GM19238 (cell line): Measurements from ENCODE around the gene PCNT.
"Not testable (repeated sequence)": the region's sequence is repeated elsewhere in the genome, so short reads cannot be mapped to it uniquely, and the experiment has no call there.

Experiments
- DNase-seq: peaks from one replicate; pipeline ENCODE4 v3.0.0; 2011; ENCODE audit warnings: low spot score; ENCODE audit not compliant: insufficient read length

The PCNT gene

DNA sequence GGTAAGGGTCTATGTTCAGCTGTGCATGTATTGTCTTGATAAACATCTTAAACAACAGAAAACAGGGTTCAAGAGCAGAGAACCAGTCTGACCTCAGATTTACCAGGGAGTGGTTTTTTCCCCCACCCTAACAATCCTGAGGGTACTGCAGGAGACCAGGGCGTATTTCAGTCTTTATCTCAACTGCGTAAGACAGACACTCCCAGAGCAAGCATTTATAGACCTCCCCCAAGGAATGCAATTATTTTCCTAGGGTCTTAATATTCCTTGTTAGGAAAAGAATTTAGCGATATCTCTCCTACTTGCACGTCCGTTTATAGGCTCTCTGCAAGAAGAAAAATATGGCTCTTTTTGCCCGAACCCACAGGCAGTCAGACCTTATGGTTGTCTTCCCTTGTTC, 124.9 kb downstream of the PCNT start:
- not testable (repeated sequence) for DNase-seq

GRCh38 chr21:46452710-46453109, 128.8 kb downstream of the PCNT start:
- no peak for DNase-seq

GRCh38 chr21:46454142-46454541, 130.2 kb downstream of the PCNT start:
- no peak for DNase-seq

- no peak for DNase-seq
Observed at GRCh38 chr21:46454634-46455390, 130.9 kb downstream of the PCNT start.

DNA sequence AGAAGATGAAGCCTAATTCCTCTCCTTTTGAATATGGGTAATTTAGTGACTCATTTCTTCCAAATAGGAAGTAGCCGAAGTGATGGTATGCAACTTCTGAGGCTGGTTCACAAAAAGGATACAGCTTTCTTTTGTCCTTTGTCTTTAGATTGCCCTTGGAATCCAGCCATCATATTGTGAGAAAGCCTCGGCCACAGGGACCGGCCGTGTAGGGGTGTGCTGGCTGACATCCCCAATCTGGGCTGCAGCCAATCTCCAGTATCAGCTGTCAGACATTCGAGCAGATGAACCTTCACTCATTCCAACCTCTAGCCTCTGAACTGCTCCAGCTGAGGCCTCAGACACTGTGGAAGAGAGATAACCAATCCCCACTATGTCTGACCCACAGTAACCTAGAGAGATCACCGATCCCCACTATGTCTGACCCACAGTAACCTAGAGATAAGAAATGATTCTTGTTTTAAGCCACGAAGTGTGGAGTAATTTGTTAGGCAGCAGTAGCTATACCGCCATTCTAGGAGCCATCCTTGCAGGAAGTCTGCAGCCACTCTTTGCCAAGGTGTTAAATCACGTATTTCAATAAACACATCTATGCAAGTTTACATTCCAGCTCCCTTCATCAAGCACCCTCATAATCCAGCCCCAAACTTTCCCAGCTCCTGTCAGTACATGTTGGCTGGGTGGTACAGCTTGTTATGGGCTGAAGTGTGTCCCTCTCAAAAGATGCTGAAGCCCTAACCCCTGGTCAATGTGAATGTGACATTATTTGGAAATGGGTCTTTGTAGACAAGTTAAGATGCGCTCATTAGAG, 131.8 kb downstream of the PCNT start:
- no peak for DNase-seq

DNA sequence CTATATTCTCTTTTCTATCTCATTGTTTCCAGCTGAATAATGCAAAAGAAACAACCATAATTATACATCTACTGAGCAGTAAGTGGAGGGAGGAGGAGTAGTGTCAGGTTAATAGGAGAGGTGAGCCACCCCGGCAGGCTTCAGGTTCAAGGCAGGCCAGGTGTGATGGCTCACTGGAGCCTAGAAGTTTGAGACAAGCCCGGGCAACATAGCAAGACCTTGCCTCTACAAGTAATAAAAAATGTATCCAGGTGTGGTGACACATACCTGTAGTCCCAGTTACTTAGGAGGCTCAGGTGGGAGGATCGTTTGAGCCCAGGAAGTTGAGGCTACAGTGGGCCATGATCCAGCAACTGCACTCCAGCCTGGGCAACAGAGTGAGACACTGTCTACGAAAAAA, 132.8 kb downstream of the PCNT start:
- DNase-seq = no peak

- DNase-seq = peak; percentile 40
Observed at GRCh38 chr21:46457801-46458314, 133.9 kb downstream of the PCNT start.

DNA sequence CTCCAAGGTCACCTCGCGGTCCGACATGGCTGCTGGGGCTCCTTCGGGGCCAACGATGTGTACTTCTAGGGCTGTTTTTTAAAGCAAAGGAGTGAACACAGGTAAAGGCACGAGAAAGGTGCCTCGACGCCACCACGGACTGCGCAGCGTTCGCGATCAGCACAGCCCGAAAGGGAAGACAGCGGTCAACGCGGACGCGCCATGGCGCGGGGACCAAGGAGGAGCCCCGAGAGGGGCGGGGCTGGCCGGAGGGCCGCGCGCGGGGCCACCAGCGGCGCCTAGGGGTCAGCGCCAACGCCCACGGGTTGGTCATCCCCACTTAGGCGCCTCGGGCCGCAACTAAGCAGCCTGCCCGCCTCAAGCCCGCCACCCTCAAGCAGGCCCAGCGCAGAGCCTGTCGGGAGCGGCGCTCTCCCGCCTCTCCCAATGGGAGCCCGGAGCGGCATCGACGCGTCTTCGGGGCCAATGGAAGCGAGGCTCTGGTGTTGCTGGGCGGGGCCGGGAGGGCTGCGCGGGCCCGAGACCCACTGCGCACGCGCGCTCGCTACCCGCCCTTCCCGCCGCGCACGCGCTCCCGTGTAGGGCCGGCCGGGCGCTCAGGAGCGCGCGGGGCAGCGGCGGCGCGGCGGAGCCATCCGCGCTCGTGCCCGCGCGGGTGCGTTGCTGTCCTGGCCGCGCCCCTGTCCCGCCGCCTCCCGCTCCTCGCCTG, 134.5 kb downstream of the PCNT start, which contains the start of gene DIP2A:
TSS of gene DIP2A (plus strand) at position 577 of the 709 bp plus-strand sequence. CDS start 241 bp downstream, outside the sequence.
- peak; percentile 99 for DNase-seq

GRCh38 chr21:46459024-46459355, 135.0 kb downstream of the PCNT start:
- DNase-seq = no peak

GRCh38 chr21:46459356-46460112, 135.6 kb downstream of the PCNT start:
- no peak for DNase-seq

- DNase-seq = no peak
Observed at GRCh38 chr21:46461909-46462308, 138.0 kb downstream of the PCNT start.

GRCh38 chr21:46465153-46465552, 141.2 kb downstream of the PCNT start:
- not testable (repeated sequence) for DNase-seq

- no peak for DNase-seq
Observed at GRCh38 chr21:46465651-46466050, 141.7 kb downstream of the PCNT start.

DNA sequence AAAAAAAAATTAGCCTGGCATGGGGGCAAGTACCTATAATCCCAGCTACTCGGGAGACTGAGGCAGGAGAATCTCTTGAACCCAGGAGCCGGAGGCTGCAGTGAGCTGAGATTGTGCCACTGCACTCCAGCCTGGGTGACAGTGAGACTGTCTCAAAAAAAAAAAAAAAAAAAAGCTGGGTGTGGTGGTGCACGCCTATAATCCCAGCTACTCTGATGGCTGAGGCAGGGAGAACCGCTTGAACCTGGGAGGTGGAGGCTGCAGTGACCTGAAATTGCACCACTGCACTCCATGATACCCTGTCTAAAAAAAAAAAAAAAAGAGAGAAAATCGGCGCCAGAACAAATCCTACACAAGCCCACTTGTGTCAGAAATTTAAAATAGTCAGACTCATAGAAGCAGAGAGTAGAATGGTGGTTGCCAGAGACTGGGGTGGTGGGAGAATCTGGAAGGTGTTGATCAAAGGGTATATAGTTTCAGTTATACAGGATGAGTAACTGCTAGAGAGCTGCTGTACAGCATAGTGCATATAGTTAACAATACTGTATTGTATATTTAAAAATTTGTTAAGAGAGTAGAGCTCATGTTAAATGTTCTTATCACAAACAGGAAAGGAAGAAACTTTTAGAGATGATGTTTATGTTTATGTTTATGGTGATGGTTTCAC, 144.3 kb downstream of the PCNT start:
- DNase-seq = no peak

GRCh38 chr21:46469275-46469674, 145.3 kb downstream of the PCNT start:
- no peak for DNase-seq

- DNase-seq = no peak
Observed at GRCh38 chr21:46471514-46471913, 147.6 kb downstream of the PCNT start.

DNA sequence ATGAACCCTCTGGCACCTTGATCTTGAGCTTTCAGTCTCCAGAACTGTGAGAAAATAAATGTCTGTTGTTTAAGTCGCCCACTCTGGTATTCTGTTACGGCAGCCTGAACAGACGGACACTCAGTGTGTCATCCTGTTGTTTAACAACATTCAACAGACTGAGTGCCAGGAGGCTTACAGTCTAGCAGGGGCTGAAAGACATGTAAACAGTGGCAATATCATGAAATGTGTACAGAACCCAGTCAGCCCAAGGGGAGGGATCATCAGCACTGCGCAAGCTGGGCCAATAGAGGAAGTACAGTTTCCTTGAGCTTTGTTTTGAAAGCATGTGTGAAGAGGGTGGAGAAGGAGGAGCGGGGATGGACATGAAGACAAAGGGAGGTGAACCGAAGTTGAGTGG, 148.3 kb downstream of the PCNT start:
- DNase-seq = no peak

DNA sequence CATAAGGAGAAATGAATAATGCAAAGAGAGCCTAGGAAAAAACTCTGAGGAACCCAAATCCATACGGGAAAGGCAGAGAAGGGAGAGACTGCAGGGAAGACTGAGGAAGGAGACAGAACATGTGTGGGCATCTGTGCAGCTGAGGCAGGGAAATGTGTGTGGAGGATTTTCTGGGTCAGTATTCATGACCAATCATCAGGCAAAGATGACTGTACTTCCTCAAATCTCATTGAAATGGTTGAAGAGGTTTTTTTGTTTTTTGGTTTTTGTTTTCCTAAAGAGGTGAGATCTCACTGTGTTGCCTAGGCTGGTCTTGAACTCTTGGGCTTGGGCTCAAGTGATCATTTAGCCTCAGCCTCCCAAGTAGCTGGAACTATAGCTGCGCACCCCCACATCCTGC, 150.4 kb downstream of the PCNT start:
- DNase-seq = no peak

DNA sequence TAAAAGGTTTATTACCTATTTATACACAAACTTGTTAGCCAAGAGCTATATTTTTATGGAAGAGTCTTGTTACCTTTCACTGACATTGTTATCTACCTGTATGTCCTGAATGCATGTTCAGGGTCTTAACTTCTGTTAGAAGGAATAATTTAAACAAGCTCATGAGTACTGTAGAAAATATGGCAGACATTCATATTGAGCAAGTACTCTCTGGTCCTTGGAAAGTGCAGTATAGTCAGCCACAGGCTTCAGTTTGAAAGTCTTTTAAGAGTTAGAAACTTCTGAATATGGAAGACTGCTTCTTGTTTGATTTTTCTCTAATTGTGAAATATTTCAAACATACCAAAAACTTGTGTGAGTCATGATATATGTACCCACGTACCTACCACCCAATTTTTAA, 151.3 kb downstream of the PCNT start:
- no peak for DNase-seq

GRCh38 chr21:46477765-46478164, 153.8 kb downstream of the PCNT start:
- no peak for DNase-seq

DNA sequence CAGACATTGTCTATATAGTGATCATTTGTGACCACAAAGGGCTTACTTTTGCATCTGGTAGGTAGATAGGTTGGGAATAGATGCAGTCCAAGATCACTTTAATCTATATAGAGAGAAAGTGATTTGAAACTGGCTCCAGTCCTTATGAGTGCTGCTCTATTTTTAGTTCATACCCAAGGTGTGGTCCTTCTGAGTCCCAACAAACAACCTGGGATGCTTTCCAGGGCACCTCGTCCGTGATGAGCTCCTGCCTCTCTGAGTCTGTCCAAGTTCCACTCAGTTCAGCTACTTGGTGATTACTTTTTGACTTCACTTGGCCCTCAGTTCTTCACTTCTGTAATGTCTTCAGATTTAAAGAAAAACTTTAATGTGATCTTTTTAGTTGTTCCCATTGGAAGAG, 155.0 kb downstream of the PCNT start:
- DNase-seq = no peak
